ENCODE data around the gene OR52D1.

The OR52D1 gene

GRCh38 chr11:5509803-5510202 is 21.3 kb downstream of the OR52D1 start, which contains the start of gene UBQLN3:
TSS of gene UBQLN3 (minus strand) at chr11:5509957. CDS start at chr11:5509558, 399 bp downstream.
- DNase-seq (ENCODE audit: low read depth, low spot score) = no peak

DNA sequence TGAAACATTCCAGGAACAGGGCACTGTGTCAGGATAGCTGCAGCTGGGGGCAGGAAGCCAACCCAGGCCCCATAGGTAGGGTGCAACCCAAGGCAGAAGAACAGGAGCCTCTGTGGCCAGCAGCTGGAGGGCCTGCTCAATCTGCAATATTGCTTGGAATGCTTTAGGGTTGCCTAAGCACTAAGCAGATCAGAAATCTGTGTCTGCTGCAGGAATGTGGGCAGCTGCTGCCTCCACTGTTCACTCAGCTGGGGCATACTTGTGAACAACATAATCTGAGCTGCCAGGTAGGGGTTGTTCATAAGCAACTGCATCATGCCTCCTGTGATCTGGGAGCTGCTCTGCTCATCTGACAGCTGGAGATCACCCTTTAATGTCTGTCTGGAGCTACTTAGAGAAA is 26.4 kb downstream of the OR52D1 start:
- no peak for DNase-seq (ENCODE audit: low read depth, low spot score)

GRCh38 chr11:5516599-5516998 is 28.1 kb downstream of the OR52D1 start, which contains the start of gene UBQLNL:
TSS of gene UBQLNL (minus strand) at chr11:5516699. CDS start at chr11:5516441, 258 bp downstream.
- no peak for DNase-seq (ENCODE audit: low read depth, low spot score)

DNA sequence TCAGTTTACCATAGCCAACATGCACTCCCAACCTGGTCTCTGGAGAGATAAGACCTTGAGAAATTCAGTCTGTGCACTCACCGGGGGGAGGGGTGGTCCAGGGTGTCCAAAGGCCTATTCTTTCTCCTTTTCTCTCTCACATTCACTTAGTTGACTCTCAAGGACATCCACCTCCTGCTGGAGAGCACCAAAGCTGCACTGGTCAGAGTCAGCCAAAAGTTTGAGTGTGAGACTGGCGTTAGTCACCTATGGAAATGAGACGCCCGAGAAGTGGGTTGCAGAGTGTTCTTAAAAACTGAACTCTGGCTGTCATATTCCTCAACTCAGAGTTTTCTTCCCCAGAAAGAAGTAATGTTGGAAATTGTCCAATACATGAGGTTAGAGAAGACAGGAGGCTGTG is 33.1 kb downstream of the OR52D1 start:
- no peak for DNase-seq (ENCODE audit: low read depth, low spot score)

DNA sequence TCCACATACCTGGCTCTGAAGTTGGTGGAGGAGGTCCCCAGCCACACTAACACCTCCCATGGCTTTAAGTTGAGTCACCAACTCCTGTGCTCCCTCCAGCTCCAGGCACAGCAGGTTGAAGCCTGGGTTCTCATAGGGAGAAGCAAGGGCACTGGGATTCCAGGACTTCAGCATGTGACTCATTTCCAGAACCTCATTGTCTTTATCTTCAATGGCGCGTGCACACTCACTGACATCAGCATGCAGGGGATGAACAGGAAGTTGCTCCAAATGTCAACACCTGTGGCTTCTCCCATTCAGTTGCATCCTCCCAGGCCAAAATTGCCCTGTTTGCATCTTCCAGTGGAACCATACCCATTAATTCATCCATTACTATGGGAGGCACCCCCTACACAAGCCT is 33.8 kb downstream of the OR52D1 start:
- DNase-seq (ENCODE audit: low read depth, low spot score) = no peak

GRCh38 chr11:5524756-5525155 is 36.3 kb downstream of the OR52D1 start:
- DNase-seq (ENCODE audit: low read depth, low spot score) = no peak

GRCh38 chr11:5527716-5528115 is 39.2 kb downstream of the OR52D1 start:
- no peak for DNase-seq (ENCODE audit: low read depth, low spot score)

DNA sequence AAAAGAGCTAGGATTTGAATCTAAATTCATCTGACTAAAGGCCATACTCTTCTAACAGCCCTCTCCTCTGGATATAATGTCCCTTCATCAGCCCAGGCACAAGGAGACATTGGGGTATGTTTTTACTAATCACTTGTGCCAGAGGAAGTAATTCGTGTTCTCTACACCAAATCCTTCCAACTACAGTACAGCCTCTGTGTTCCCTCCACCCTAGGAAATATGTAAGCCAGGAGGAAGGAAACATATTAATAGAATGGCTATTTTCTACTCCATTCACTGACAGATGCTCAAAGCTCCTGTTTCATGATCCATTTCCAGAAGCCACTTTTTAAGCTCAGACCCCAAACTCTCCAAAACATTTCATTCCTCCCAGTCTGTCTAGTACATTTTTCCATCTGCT is 40.0 kb downstream of the OR52D1 start:
- DNase-seq (ENCODE audit: low read depth, low spot score) = no peak

DNA sequence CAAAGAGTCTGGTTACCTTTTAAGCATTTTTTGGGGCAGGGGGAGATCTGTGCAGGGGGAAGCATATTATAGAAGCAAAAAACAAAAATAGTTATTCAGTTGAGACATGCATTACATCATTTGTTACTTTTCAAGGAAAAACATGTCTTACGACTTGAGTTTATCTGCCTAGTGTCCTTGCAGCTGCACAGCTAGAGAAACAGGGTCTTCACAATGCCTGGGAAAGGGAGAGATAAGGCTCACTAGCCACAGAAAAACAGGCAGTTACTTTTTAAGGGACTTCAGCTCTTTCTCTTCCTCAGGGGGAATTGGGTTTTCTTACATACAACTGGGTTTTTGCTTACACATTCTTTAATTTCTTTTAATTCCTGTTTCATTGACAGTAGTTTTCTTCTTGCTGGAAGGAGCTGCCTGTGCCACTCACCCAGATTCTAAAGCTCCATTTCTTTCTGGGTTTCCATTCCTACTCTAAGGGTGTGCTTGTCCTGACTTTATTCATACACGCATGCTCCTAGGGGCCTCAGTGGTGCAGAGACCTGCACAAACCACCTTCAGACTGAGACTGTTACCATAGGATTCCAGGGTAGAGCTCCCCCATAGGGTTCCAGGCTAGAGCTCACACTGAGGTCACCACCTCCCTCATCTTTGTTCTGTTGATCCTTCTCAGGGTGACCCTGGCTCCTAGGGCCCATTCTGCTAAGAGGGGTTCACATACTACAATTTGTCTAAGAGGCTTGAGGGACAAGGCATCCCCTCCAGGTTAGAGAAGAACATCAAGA is 42.8 kb downstream of the OR52D1 start:
- no peak for DNase-seq (ENCODE audit: low read depth, low spot score)

DNA sequence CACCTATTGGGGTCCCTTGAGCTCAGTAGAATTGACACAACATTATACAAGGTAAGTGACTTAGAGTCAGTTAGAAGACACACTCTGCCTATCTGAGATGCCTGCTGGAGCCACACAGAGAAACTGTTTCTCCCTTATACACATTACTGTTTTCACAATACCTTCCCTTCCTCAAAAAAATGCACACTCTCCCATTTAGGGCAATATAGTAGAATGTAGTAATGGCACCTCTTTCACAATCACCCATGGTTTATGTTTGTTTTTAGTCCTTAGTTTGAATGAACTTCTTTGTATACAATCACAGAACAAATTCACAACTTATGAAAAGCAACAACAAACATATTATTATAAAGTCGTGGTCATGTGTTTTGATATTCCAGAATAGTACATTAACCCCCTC is 45.6 kb downstream of the OR52D1 start:
- DNase-seq (ENCODE audit: low read depth, low spot score) = no peak

- no peak for DNase-seq (ENCODE audit: low read depth, low spot score)
Measured at GRCh38 chr11:5536482-5536881, 48.0 kb downstream of the OR52D1 start.
